HS-27A (cell line): Measurements from ENCODE around the gene TTC3.
"Not testable (repeated sequence)": the region's sequence is repeated elsewhere in the genome, so short reads cannot be mapped to it uniquely, and the experiment has no call there.

Source experiments
- DNase-seq: peaks from one replicate; pipeline ENCODE4 v3.0.0-alpha.2; 2012; ENCODE audit warnings: low read depth, missing footprints

TTC3 gene

GRCh38 chr21:37095821-37096220 lies 22.8 kb downstream of the TTC3 start:
- no peak for DNase-seq

- no peak for DNase-seq
Observed at GRCh38 chr21:37098751-37099150, 25.7 kb downstream of the TTC3 start.

DNA sequence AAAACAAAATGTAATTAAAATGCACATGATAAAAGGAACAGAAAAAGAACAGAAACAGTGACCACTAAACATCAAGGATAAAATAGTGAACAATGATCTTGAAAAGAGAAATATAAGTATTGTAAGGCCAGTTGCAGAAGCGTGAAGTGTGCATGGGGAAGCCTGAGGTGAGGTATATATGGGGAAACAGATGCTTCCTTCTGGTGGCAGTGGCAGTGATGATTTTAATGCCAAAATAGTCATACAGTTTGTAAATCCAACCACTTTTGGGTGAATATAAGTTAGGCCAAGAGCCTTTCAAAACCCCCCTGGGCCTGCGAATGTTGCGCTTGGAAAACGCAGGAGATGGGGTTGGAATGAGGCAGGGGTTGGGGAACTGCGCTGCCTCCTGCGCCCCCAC lies 27.3 kb downstream of the TTC3 start:
- DNase-seq: no peak

- DNase-seq: no peak
Observed at GRCh38 chr21:37101384-37101783, 28.3 kb downstream of the TTC3 start.

GRCh38 chr21:37102746-37103145 lies 29.7 kb downstream of the TTC3 start:
- DNase-seq: not testable (repeated sequence)

GRCh38 chr21:37106998-37107397 lies 33.9 kb downstream of the TTC3 start:
- no peak for DNase-seq

DNA sequence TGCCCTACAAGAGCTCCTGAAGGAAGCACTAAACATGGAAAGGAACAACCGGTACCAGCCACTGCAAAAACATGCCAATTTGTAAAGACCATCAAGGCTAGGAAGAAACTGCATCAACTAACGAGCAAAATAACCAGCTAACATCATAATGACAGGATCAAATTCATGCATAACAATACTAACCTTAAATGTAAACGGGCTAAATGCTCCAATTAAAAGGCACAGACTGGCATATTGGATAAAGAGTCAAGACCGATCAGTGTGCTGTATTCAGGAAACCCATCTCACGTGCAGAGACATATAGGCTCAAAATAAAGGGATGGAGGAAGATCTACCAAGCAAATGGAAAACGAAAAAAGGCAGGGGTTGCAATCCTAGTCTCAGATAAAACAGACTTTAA lies 38.0 kb downstream of the TTC3 start:
- DNase-seq: not testable (repeated sequence)

- not testable (repeated sequence) for DNase-seq
Observed at GRCh38 chr21:37114301-37114700, 41.2 kb downstream of the TTC3 start.

GRCh38 chr21:37116459-37116858 lies 43.4 kb downstream of the TTC3 start:
- not testable (repeated sequence) for DNase-seq

DNA sequence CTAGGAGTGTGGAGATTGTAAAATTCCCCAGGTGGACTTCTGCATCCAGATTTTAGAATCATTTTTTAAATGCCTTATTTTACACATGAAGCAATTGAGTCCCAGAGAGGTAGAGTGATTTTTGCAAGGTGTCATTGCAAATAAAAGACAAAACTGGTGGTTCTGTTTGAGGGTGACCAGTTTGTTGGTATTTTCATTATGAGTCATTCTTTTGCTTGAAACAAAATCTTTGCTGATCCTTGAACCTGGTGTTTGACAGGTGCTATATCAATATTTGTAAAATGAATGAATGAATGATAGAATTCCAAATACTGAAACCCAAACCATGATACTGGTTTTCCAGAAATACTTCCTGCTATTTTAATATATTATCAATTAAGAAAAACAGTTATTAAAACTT lies 44.1 kb downstream of the TTC3 start:
- DNase-seq: no peak

GRCh38 chr21:37118187-37118826 lies 45.3 kb downstream of the TTC3 start:
- no peak for DNase-seq

DNA sequence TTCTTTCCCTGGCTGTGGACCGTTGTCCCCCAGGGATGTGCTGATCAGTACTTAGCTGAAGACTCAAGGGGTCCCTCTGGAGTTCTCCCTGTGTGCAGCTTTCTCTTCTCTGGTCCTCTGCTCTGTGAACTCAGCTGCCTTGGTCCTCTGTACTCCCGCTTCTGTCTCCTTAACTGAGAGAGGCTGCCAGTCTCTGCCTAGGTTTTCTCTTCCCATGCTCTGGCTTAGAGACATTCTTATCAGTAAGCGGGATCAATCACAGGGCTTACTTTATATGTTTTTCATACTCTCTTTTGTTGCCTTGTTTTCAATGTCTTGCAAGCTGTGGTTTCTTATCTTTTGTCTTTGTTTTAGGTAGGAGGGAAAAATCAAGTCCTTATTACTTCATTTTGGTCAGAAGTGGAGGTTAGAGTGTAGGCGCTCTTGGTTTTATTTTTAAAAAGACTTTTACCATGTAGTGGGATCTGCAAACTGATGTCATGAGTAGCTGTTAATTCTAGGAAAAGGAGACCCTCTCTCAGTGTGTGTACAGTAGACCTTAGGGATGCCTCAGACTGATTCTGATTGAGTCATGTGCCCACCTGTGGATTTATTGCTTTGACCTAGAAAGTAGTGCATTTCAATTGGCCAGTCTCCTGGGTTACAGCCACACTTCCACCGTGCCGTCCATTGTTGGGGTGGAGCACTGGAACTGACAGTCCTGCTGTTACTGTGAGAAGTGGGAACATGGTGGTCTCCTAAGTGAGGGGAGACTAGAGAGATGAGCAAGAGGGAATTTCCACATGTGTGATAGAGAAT lies 46.6 kb downstream of the TTC3 start:
- DNase-seq: no peak

DNA sequence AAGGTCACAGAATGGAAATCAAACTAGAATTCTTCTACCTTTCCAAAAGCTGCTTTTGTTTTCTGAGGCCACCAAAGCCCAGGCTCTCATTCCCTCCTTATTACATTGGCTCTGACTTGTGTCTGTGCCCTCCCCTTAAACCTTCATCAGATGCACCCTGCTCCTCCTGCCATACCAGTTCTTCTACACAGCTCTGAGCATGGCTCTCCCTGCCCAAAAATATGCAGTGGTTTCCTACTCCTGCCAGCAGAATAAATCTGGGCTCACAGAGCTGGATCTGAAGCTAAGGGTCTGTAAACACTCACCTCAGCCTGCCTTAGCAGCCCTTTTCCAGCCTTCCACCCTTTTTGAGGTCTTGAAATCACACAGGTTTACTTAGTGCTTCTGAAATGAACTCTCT lies 55.0 kb downstream of the TTC3 start:
- DNase-seq: no peak

- DNase-seq: no peak
Observed at GRCh38 chr21:37130971-37131370, 57.9 kb downstream of the TTC3 start.

- no peak for DNase-seq
Observed at GRCh38 chr21:37136261-37136660, 63.2 kb downstream of the TTC3 start.

GRCh38 chr21:37136744-37137143 lies 63.7 kb downstream of the TTC3 start:
- no peak for DNase-seq

DNA sequence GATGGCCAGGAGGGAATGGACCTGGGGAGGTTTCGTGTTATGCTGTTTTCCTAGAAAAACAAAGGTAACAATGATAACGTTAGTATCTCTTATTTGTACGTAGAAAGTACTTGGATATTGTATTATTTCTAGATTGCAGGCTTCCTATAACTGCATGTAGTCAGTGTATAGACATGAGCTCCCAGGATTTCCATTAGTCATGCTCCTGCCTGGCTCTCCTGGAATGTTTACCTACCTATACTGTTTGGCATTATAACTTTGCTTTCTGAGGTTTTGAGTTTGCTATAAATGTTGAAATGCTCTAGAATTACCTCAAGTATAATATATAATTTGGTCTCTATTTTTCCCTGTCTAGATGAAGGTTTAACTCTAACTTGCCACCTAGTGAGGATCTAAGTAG lies 66.1 kb downstream of the TTC3 start:
- DNase-seq: no peak

DNA sequence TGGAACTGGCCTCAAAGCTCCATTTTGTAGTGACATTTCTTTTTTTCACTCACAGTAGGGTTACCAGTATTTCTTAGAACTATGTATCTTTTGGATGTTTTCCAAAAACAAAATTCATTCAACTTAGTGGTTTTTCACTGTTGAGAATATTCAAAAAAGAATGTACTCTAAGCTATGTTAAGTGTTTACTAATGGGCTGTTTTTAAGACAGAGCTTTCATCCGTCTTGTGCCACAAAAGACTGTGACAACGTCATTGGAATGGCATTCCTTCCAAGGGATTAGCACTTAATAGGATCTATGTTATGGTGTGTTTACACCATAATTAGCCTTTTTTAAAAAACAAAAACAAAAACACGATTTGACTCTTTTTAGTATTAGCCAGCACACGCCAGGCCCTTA lies 66.8 kb downstream of the TTC3 start:
- no peak for DNase-seq

DNA sequence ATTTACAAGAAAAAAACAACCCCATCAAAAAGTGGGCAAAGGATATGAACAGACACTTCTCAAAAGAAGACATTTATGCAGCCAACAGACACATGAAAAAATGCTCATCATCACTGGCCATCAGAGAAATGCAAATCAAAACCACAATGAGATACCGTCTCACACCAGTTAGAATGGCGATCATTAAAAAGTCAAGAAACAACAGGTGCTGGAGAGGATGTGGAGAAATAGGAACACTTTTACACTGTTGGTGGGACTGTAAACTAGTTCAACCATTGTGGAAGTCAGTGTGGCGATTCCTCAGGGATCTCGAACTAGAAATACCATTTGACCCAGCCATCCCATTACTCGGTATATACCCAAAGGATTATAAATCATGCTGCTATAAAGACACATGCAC lies 70.3 kb downstream of the TTC3 start:
- DNase-seq: not testable (repeated sequence)

- DNase-seq: no peak
Observed at GRCh38 chr21:37145635-37146111, 72.6 kb downstream of the TTC3 start.

DNA sequence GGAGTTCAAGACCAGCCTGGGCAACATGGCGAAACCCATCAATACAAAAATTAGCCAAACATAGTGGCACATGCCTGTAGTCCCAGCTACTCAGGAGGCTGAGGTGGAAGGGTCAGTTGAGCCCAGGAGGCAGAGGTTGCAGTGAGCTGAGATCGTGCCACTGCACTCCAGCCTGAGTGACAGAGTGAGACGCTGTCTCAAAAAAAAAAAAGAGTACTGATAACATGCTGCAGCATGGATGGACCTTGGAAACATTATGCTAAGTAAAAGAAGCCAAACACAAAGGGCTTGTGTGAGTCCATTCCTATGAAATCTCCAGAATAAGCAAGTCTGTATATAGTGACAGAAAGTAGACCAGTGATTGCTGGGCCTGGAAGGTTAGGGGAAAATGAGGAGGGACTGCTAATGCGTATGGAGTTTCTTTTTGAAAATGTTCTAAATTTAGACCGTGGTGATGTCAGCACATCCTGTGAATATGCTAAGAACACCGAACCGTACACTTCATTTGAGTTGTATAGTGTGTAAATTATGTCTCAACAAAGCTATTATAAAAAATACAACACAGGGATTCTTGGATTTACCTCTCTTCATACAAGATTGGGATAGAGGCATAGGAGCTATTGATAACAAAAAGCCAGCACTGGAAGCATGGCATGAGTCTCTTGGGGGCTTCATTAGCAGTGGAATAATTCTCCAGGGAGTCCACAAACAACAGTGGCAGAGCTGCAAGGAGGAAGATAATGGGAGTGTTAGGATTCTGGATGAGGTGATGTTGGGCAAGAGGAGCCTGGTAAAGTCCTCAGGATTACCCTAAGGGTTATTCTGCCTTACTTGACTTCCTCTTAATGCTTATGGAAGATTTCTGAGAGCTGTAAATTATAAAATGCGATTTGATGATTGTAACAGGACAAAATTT lies 73.5 kb downstream of the TTC3 start:
- DNase-seq: no peak

- DNase-seq: no peak
Observed at GRCh38 chr21:37149411-37149810, 76.4 kb downstream of the TTC3 start.
